GM21825 (cell line): ENCODE measurements around the gene CHMP5.

ENCODE experiments used
- ATAC-seq: cut with Tn5 transposase; IDR thresholded peaks from one replicate; pipeline ENCODE4 v1.9.1; 2021; ENCODE audit warnings: mild to moderate bottlenecking, moderate library complexity; ENCODE audit not compliant: unreplicated experiment

CHMP5 gene

DNA sequence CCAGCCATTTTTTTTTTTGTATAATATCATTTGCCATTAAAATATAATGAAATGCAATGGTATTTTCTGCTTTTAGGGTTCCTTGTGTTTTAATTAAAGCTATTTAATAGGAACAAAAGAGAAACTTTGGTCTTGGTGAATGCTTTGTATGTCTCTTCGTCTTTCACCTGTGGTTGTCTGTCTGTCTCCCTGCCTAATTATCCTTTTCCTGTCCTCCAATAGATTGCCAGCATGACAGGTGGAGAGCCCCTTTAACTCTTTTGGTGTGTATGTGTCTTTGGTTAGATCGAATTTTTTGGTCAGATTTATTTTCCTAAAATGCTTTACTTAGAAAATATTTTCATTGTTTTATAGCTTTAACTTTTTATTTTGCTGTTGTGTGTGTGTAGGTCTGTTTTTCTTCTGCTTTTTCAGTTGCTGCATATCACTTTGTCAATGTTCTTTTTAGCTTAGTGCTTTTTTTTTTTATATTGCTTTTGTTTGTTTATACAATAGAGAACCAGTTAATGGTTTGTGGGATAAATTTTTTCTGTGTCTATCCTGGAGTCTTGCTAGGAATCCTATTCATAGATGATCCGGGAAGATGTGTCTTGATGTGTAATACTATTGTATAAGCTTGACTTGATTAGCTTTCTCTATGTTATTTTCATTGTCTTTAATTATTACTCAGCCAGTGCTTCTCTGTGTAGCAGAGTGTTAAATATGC, 8.6 kb downstream of the CHMP5 start:
- ATAC-seq, result no peak

DNA sequence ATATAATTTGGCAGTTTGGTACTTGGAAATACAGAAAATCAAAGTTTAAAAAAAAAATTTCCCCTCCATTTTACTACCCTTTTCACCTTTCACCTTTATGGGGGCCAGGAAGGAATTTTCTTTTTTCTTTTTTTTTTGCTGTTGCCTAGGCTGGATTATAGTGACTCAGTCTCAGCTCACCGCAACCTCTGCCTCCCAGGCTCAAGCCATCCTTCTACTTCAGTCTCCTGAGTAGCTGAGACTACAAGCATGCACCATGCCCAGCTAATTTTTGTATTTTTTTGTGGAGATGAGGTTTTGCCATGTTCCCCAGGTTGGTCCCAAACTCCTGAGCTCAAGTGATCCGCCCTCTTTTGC, 9.1 kb downstream of the CHMP5 start:
- ATAC-seq, result no peak

DNA sequence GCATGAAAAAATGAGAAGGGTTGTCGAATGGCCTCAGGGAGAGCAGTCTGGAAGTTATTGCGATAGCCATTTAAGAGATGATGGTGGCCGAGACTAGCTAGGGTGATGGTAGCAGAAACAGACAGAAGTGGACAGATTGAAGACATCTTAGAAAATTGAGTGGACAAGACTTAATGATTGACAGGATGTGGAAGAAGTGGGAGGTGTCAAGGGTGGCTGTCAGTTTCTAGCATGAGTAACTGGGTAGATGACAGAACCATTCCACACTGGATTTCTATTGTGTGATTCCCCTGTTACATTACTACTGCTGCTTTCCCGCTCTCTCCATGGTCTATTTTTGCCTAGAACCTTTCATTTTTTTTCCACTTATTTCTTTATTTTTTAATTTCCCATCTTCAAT, 12.6 kb downstream of the CHMP5 start:
- ATAC-seq, result no peak

DNA sequence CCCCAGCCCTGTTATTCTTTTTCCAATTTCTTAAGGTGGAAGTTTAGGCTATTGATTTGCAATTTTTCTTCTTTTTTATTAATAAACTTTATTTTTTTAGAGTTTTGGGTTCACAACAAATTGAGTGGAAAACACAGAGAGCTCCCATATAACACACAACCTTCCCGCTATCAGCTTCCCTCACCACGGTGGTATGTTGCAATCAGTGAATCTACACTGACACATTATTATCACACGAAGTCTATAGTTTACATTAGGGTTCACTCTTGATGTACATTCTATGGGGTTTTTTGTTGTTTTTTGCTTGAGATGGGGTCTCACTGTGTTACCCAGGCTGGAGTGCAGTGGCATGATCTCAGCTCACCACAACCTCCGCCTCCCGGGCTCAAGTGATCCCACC, 20.7 kb downstream of the CHMP5 start:
- ATAC-seq, result no peak

DNA sequence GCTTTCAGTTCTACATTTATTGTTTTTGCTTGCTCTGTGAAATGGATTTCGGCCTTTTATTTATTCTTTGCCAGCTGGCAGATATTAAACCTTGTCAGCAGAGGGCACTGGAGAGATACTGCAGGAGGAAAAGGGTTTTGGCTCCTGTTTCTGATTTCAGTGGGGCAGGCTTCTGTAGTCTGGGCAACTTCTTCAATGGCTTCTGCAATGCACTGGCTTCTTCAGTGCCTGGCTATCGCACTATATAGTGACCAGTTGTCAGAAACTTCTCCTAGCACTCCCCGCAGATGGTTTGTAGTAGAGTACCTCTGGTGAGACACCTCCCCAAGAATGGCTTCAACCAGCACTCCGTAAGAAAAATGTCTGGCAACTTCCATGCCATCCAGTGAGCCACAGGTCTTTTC, 22.2 kb downstream of the CHMP5 start:
- no peak for ATAC-seq

DNA sequence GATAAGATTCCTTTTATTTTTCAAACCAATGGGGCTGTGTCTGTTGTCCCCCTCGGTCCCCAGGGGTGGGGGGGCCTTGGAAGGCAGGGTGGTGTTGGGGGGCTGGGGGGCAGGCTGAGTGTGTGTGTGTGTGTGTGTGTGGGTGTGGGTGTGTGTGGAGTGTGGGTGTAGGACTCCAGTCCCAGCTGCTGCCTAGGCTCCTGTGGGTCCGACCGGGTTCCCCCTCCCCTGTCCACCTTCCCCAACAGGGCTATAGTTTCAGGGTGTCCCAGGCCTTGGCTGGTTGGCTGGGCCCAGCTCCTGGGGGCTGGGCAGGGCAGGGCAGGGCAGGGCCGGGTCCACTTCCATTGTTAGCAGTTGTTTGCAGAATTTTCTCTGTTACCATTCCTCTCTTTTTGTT, 23.4 kb downstream of the CHMP5 start:
- no peak for ATAC-seq

DNA sequence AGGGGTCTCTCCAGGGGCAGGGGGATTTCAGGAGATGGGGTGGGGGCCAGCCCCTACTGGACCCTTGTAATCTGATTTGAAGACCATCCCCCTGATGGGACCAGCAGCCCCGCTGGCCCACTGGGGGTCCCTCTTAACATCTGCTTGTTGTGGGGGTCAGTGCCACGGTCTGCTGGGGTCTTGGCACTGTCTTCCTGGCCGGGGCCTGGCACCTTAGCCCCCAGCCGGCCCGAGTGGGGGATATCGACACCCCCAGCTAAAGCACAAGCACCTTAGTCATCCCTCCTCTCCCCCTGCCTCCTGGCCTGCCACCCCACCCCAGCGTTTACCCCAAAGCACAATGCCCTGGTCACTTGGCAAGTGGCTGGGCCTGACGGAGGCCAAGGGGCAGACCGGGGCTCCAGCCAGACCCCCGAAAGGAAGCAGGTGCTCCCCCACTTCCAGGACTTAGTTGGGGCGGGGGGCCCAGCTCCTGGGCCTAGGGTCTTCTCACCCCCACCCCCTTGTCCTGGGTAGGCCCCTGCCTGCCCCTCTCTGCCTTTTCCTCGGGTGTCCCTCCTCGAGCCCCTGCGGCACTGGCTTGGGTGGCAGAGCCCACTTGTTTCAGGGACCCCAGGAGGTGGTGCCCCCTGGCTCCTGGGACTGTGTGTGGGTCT, 24.1 kb downstream of the CHMP5 start:
- ATAC-seq, result no peak

DNA sequence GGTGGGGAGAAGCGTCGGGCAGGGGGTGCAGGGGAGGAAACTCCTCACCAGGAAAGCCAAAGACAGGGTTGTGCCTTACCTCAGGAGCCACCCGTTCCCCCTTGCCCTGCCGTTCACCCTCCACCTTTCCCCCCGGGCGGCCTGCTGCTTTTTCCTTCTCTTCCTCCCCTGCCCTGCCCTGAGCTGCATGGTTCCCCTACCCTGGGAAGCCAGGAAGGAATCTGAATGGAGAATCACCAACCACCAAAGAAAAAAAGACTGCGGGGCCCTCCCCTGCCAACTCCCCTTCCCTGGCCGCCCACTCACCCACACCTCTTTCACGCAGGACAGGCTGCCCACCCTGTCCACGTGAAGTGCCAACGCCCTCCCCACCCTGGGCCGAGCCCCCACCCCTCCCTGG, 24.6 kb downstream of the CHMP5 start:
- ATAC-seq, result no peak

DNA sequence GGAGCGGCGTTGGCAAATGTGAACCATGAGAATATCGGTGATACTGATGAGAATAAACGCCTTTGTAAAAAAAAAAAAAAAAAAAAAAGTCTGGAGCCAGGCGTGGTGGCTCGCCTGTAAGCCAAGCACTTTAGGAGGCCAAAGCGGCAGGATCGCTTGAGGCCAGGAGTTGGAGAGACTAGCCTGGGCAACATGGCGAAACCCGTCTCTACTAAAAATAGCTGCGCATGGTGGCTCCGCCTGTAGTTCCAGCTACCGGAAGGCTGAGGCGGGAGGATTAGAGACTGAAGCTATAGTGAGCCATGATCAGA, 25.0 kb downstream of the CHMP5 start:
- no peak for ATAC-seq

DNA sequence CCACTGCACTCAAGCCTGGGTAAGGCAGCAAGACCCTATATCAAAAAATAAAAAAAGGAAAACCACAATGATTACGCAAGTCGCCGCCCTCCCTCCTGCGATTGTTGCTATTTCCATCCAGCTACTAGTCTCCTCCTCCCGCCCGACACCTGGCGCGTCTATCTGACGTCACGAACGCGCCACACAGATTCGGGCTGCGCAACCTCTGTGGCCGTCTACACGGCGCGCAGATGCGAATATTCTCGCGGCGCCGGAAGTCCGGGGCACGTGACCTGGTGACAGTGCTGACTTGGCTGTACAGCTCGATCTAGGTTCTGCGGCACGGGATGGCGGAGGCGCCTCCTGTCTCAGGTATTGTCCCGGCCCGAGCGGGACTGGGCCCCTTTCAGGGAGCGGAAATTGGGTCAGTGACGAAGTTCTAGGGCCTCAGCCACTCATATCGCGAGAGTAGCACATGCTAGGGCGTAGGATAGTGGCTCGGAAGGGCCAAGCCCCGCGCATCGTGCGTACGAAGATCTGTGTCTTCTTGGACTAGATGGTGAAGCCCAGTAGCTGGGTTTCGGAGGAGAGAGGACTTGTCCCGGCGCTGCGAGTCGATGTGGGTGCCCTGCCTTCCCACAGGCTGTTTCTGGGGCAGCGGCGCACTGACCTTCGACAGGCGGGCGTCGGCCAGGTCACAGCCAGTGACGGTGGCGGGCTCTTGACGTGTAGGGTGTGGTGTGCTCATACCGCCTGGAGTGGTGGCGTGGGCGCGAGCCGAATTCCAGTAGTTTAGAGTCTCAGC, 25.6 kb downstream of the CHMP5 start, which contains the start of gene NFX1:
NFX1 (plus strand) TSS at position 270 of the 784 bp plus-strand sequence; CDS start at position 327, 57 bp downstream.
- peak; percentile 79 for ATAC-seq

DNA sequence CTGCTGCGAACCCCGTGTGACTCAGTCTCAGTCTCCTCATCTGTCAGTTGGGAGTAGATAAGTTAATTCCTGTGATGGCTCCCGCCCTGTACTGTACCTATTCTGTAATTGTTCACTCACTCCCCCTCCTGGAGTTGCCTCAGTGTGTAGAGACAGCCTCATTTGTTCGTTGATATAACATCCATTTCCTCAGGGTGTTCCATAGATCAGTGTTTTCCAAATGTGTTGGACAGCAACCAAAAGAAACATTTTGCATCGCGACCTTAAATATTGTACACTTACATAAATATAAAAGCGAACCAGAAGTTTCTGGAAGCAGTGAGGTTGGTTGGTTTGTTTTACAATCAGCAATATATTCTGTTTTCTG, 26.2 kb downstream of the CHMP5 start:
- ATAC-seq, result no peak

DNA sequence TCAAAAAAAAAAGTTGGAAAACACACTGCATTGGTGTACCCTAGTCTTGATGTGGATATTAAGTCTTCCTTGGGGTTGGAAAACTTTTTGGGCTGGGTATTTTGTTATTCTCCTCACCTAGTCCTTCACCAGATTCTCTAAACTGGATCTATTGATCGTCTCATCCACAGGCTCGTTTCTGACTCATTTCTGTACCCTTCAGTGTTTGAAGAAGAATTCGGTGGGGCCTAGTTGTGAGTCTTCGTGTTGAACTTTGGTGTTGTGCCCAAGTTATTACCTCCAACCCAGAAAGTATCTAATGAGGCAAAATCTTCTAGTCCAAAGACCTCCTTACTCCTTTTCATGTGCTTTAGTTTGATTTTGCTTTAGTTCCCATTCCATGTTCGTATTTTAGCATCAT, 27.1 kb downstream of the CHMP5 start:
- ATAC-seq, result no peak

DNA sequence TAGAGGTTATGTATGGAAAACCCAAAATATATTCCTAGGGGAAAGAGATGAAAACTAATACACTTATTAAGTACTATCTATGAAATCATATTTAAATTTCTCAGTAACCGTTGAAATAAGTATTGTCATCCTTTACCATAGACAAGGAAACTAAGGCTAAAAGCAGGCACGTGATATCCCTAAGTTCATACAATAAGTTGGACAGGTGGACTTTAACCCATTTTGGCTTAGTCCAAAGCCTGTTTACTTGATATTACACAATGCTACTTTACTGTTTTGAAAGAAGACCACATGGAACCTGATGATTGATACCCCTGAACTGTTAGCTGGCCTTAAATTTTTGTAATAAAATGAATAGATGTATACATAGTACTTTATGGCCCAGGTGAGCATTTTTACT, 28.9 kb downstream of the CHMP5 start:
- no peak for ATAC-seq

DNA sequence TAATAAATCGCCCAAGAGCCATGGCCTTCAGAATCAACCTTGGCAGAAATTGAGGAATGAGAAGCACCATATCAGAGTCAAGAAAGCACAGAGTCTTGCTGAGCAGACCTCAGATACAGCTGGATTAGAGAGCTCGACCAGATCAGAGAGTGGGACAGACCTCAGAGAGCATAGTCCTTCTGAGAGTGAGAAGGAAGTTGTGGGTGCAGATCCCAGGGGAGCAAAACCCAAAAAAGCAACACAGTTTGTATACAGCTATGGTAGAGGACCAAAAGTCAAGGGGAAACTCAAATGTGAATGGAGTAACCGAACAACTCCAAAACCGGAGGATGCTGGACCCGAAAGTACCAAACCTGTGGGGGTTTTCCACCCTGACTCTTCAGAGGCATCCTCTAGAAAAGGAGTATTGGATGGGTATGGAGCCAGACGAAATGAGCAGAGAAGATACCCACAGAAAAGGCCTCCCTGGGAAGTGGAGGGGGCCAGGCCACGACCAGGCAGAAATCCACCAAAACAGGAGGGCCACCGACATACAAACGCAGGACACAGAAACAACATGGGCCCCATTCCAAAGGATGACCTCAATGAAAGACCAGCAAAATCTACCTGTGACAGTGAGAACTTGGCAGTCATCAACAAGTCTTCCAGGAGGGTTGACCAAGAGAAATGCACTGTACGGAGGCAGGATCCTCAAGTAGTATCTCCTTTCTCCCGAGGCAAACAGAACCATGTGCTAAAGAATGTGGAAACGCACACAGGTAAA, 30.0 kb downstream of the CHMP5 start:
- ATAC-seq, result no peak

DNA sequence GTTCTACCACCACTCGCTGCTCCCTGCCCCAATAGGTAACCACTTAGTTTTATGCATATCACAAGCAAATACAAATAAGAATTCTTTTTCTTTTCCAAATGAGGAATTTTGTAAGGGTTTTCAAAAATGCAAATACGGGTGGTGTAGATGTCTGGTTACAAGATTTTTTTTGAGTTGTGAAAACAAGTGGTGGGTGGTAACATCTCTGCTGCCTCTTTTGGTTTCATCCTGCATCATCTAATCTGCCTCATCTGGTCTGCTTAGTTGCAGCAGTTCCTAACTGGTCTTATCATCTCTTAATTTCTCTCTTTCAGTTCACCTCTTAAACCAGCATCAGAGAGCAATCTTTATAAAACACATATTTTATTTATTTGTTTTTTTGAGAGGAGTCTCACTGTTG, 30.7 kb downstream of the CHMP5 start:
- peak; percentile 33 for ATAC-seq

DNA sequence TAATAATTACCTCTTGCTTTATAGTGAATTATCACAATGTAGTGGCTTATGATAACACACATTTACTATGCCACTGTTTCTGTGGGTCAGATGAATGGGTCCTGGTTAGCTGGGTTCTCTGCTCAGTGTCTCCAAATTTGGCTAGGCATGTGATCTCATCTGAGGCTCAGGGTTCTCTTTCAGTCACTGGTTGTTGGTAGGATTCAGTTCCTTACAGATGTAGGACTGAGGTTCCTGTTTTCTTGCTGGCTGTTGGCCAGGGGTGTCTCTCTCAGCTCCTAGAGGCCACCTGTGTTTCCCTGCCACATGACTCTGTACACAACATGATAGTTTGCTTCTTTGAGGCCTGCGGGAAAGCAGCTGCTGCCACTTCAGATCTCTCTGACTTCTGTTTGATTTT, 32.6 kb downstream of the CHMP5 start:
- peak; percentile 92 for ATAC-seq

DNA sequence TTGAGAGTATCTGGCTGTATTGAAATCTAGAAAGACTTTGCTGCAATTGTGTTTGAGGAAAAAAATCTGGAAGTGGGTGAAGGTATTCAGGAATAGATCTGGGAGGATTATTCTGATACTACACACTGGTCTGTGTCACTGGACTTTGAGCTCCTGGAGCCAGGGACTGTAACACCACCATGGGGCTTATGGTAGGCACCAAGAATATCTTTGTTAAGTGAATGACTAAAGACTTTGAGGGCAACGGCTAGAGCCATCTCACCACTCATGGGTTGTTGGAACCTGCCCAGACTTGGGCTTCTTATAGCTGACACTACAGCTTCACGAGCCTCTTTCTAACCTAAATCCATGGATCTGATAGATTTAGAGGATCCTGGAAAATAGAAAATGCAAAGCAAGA, 35.7 kb downstream of the CHMP5 start:
- ATAC-seq, result no peak

DNA sequence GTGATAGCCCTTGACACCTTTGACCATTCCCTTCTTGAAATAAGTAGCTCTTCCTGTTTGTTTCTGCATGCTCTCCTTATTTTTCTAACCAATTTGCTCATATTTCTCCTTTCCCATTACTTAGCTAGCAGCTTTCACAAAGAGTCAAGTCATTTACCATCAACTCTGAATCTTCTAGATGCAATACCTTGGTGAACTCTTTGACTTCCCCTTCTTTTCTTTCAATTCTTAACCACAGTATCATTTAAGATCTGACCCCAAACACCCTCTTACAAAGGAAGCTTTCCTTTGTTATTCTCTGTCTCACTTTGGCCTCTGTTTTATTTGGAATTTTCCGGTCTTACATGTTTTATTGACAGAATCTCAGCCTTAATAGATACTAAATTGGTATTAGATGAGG, 39.5 kb downstream of the CHMP5 start:
- ATAC-seq, result no peak

DNA sequence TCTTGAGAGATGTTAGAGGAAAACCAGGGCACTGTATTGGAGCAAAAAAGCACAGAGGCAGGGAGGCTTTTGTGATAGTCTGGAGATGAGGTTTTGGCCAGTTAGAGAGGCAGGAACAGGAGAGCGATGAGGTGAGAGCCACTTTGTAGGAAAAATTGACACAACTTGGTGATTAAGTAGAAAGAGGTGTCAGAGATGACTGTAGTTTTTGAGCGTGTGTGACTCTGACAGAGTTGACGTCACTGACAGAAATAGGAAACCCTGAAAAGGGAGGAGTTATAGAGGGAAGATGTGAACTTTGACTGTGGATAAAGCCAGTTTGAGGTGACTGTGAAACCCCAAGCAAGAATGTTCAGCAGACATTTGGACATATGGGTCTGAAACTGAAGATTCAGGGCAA, 41.2 kb downstream of the CHMP5 start:
- ATAC-seq, result no peak

DNA sequence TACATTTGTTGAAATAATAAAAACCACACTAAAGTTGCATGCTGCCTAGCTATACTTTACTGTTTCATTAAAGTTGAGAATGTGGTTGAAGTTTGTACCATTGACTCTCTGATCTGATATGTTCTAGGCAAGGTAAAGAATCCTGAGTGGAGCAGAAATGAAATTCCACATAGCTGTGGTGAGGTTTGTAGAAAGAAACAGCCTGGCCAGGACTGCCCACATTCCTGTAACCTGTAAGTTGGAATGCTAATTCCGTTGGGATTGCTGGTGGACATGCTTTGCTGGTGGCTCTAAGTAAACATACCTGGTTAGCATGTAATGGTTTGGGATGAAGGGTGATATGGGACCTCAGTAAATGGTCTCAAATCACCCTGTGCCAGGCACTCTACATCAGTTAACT, 42.2 kb downstream of the CHMP5 start:
- no peak for ATAC-seq

DNA sequence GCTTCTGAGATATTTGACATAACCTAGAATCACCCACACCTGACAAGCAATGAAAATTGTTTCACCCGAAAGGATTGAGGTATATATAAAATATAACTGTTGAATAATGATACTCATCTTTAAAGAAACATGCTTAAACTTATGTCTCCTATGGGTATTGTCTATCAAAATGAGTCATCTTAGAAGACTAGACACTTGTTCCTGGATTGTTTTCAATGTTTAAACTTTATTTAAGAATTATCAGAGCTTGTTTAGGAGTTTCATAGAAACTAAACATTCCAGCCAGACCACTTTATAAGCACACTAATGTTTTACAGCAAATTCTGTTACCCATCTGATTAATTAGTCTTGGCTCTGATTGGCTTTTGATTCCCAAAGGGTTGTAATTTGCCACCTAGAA, 45.1 kb downstream of the CHMP5 start:
- ATAC-seq, result no peak

DNA sequence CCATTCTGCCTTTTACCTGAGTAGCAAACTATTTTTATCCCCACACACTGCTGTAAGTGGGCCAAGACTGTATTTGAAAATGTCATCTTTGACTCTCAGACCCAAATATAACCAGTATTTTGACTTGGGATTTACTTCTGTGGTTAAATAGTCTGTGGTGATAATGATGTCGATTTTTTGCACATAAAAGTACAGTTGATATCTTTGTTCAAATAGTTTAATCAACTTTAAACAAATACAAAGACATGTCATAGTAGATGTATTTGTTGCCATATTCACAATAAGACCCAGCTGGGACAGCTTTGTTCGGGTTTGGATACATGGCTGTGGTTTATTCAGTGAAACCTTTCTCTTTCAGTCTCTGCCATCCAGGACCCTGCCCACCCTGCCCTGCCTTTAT, 45.9 kb downstream of the CHMP5 start:
- ATAC-seq, result no peak
